Activated CD8-positive, alpha-beta T cell treated with anti-CD3 and anti-CD28 coated beads for 36 hours (primary cell): ENCODE measurements around the gene CCNQ. TPM values are rescaled to one million over a fixed set of nuclear protein-coding genes. Genes with fewer than 3 reads are reported as not detected.

Source experiments
- ATAC-seq: fragments of 200-7000 bp; cut with Tn5 transposase; one replicate; pipeline ENCODE4 v1.10.0; 2021; ENCODE audit warnings: mild to moderate bottlenecking, moderate library complexity
- CTCF ChIA-PET: fragments of 350-600 bp; sonication (Branson Sonifier 250); formaldehyde crosslinking; loops from one replicate; lab custom pipeline; 2021; ENCODE audit warnings: antibody characterized with exemption; lab: Charles Lee
- POLR2A ChIA-PET: fragments of 350-600 bp; sonication (Branson Sonifier 250); formaldehyde crosslinking; loops from one replicate; lab custom pipeline; 2021; ENCODE audit warnings: antibody characterized with exemption; lab: Charles Lee
- DNase-seq: peaks from one replicate; pipeline ENCODE4 v3.0.0-alpha.2; 2020
- H3K27ac Mint-ChIP-seq: one replicate; pipeline ENCODE4 v1.8.0; 2021; ENCODE audit warnings: mild to moderate bottlenecking, mixed read lengths
- H3K27me3 Mint-ChIP-seq: one replicate; pipeline ENCODE4 v1.8.0; 2021; ENCODE audit warnings: mixed read lengths
- H3K36me3 Mint-ChIP-seq: one replicate; pipeline ENCODE4 v1.8.0; 2021; ENCODE audit warnings: low read depth, mixed read lengths
- H3K4me1 Mint-ChIP-seq: one replicate; pipeline ENCODE4 v1.8.0; 2021; ENCODE audit warnings: low read depth, mixed read lengths
- H3K4me3 Mint-ChIP-seq: one replicate; pipeline ENCODE4 v1.8.0; 2021; ENCODE audit warnings: mild to moderate bottlenecking, moderate library complexity, mixed read lengths
- H3K9me3 Mint-ChIP-seq: one replicate; pipeline ENCODE4 v1.8.0; 2021; ENCODE audit warnings: mixed read lengths
- CTCF ChIP-seq: fragments of 200-600 bp; IDR thresholded peaks from one replicate; pipeline ENCODE4 v1.8.0; 2022; ENCODE audit warnings: antibody characterized with exemption, mild to moderate bottlenecking
- intact Hi-C: fragments of 100-400 bp; cut with micrococcal nuclease; formaldehyde crosslinking; loops from one replicate; pipeline ENCODE4 v1.10.0; 2022
- total RNA-seq, 2 experiments: library from RNA; stranded (reverse); gene quantifications; one replicate each; pipeline ENCODE4 v1.2.3, GENCODE V29; 2021

Gene CCNQ
- total RNA-seq, 2 experiments from 2014 or later = 18.5 to 21.3 TPM

- no peak for TF ChIP-seq CTCF
- Mint-ChIP-seq H3K36me3 (no peaks in the 10 kb centered on the region), H3K4me1 (no peaks in the 10 kb centered on the region), H3K27me3 (no peaks in the 10 kb centered on the region), H3K27ac (no peak overlapping the region), H3K9me3 (no peaks in the 10 kb centered on the region), H3K4me3 (no peak overlapping the region)
- ChIA-PET POLR2A (no interaction called here), CTCF (no interaction called here)
- no peak for ATAC-seq
- intact Hi-C loops = no loop called here
- no peak for DNase-seq
Measured at GRCh38 chrX:153625271-153626024, 26.5 kb upstream of the CCNQ start.

GRCh38 chrX:153624196-153625091, 25.5 kb upstream of the CCNQ start:
- TF ChIP-seq CTCF = no peak
- H3K9me3 Mint-ChIP-seq = no peaks in the 10 kb centered on the region
- ATAC-seq = no peak
- intact Hi-C loops = no loop called here
- H3K4me1 Mint-ChIP-seq = no peaks in the 10 kb centered on the region
- H3K4me3 Mint-ChIP-seq = no peak overlapping the region
- POLR2A ChIA-PET = no interaction called here
- no peak for DNase-seq
- no peaks in the 10 kb centered on the region for H3K36me3 Mint-ChIP-seq
- CTCF ChIA-PET = interaction anchor here (1.9 kb wide), 1 partner anchor 44 kb away, joined by 5 read pairs; no protein-coding TSS in a partner anchor
- no peaks in the 10 kb centered on the region for H3K27me3 Mint-ChIP-seq
- no peak overlapping the region for H3K27ac Mint-ChIP-seq

DNA sequence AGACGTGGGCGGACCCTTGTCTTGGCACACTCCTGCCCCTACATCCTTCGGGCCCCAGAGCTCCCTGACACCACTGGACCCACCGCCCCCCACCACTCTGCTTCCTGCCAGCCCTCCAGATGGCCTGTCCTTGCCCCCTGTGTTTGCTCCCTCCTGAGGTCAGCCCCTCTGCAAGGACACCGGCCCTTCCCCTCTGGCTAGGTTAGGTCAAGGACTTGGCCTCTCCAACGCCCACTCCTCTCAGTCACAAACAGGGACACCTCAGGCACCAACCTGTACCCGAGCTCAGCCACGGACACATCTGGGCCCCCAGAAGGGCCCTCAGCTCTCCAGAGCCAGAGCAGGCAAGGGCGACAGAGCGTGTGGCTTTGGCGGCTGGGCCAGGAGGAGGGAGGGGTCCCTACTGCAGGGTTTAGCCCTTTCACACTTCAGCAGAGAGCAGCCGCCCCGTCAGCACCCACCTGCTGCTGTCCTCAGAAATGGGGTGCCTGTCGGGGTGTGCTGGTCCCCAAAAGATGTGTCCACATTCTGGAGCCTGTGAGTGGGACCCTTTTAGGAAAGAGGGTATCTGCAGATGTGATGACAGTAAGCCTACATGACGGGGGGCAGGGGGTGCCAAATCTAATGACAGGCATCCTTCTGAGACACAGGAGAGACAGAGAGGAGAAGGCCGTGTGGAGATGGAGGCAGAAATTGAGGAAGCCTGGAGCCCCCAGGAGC, 24.5 kb upstream of the CCNQ start:
- no peaks in the 10 kb centered on the region for H3K4me1 Mint-ChIP-seq
- TF ChIP-seq CTCF = no peak
- no peak for DNase-seq
- ChIA-PET CTCF (interaction anchor here (1.9 kb wide), 1 partner anchor 45 kb away, joined by 5 read pairs; no protein-coding TSS in a partner anchor), POLR2A (no interaction called here)
- no peaks in the 10 kb centered on the region for H3K27me3 Mint-ChIP-seq
- H3K36me3 Mint-ChIP-seq = no peaks in the 10 kb centered on the region
- H3K9me3 Mint-ChIP-seq = no peaks in the 10 kb centered on the region
- no peak overlapping the region for H3K27ac Mint-ChIP-seq
- no peak overlapping the region for H3K4me3 Mint-ChIP-seq
- intact Hi-C loops = no loop called here
- no peak for ATAC-seq

DNA sequence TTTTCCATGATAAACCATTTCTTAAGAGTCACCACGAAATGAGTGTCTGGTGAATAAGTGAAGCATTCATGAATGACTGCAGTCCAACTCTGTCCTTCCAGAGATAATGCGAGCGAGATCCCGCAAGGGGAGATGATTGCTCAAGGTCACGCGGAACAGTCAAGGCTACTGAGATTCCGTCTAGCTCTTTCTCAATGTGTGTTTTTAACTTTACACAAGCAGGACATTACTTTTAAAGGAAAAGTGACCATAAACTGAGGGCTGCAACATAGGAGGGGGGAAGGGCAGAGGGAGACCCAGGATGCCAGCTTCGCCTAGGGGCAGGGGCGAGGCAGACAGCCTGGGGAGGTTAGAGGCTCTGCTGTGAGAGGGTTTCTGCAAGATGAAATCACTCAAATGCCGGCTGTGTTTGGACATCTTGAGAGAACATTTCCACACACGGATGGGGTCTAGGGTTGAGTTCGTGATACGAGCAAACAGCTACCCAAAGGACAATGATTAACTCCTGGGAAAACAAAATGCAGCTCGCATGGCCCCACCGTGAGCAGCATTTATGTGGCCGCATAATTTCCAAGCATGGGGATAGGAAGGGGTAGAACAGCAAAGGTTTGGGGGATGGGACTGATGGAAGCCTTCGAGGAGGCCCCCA, 23.8 kb upstream of the CCNQ start:
- no peak overlapping the region for H3K27ac Mint-ChIP-seq
- no peaks in the 10 kb centered on the region for H3K36me3 Mint-ChIP-seq
- no peak for TF ChIP-seq CTCF
- POLR2A ChIA-PET = no interaction called here
- H3K4me3 Mint-ChIP-seq = no peak overlapping the region
- CTCF ChIA-PET = interaction anchor here (1.9 kb wide), 1 partner anchor 45 kb away, joined by 5 read pairs; no protein-coding TSS in a partner anchor
- H3K9me3 Mint-ChIP-seq = no peaks in the 10 kb centered on the region
- no peak for ATAC-seq
- intact Hi-C loops = no loop called here
- no peaks in the 10 kb centered on the region for H3K27me3 Mint-ChIP-seq
- H3K4me1 Mint-ChIP-seq = no peaks in the 10 kb centered on the region
- no peak for DNase-seq
